Measurements from ENCODE around the gene CAMK2B. TPM values are rescaled to one million over a fixed set of nuclear protein-coding genes. Genes with fewer than 3 reads are reported as not detected.
"Not testable (repeated sequence)": the region's sequence is repeated elsewhere in the genome, so short reads cannot be mapped to it uniquely, and the experiment has no call there.

CAMK2B gene
- total RNA-seq, 1 donor from 2014 or later, result 0.20 TPM

GRCh38 chr7:44172803-44173424 is 152.5 kb downstream of the CAMK2B start:
- DNase-seq (ENCODE audit: low read depth), result peak; percentile 94

- no peak for DNase-seq (ENCODE audit: low read depth)
Observed at GRCh38 chr7:44172352-44172751, 153.0 kb downstream of the CAMK2B start.

- not testable (repeated sequence) for DNase-seq (ENCODE audit: low read depth)
Observed at GRCh38 chr7:44171901-44172300, 153.5 kb downstream of the CAMK2B start.

GRCh38 chr7:44167920-44168319 is 157.5 kb downstream of the CAMK2B start:
- DNase-seq (ENCODE audit: low read depth), result no peak

Other genes with a start within 250 kb of the CAMK2B start
- 8.0 and 15.3 TPM in 2 replicates for gene POLM, start 243.1 kb downstream of the CAMK2B start, total RNA-seq
- 3.5 and 19.0 TPM in 2 replicates for gene AEBP1, start 221.2 kb downstream of the CAMK2B start, total RNA-seq
- gene POLD2, start 202.0 kb downstream of the CAMK2B start, total RNA-seq, result 58.3 and 58.9 TPM in 2 replicates
- gene MYL7, start 184.3 kb downstream of the CAMK2B start, total RNA-seq, result not detected in 2 replicates
- 0.10 TPM in 1 of 2 replicates, not detected in the other for gene GCK, start 136.2 kb downstream of the CAMK2B start, total RNA-seq
- gene YKT6, start 124.6 kb downstream of the CAMK2B start, total RNA-seq, result 85.9 and 116 TPM in 2 replicates
- 62.2 and 133 TPM in 2 replicates for gene NUDCD3, start 165.1 kb upstream of the CAMK2B start, total RNA-seq
- gene NPC1L1, start 215.7 kb upstream of the CAMK2B start, total RNA-seq, result 0.20 and 0.35 TPM in 2 replicates
- gene DDX56, start 248.3 kb upstream of the CAMK2B start, total RNA-seq, result 51.1 and 71.2 TPM in 2 replicates

Measured in renal cortical epithelial cell (primary cell).